ENCODE data around the gene SH3BP4.

The SH3BP4 gene

GRCh38 chr2:234967201-234967869 is 15.5 kb downstream of the SH3BP4 start:
- DNase-seq: no peak

- no peak for DNase-seq
Measured at GRCh38 chr2:234967870-234968208, 16.0 kb downstream of the SH3BP4 start.

- no peak for DNase-seq
Measured at GRCh38 chr2:234968631-234969305, 17.0 kb downstream of the SH3BP4 start.

GRCh38 chr2:234969306-234970098 is 17.7 kb downstream of the SH3BP4 start:
- DNase-seq: no peak

- DNase-seq: no peak
Measured at GRCh38 chr2:234970099-234970440, 18.3 kb downstream of the SH3BP4 start.

- DNase-seq: no peak
Measured at GRCh38 chr2:234970477-234970882, 18.7 kb downstream of the SH3BP4 start.

GRCh38 chr2:234971496-234971895 is 19.7 kb downstream of the SH3BP4 start:
- DNase-seq: no peak

GRCh38 chr2:234973008-234973407 is 21.2 kb downstream of the SH3BP4 start:
- DNase-seq: no peak

- no peak for DNase-seq
Measured at GRCh38 chr2:234974501-234975385, 22.9 kb downstream of the SH3BP4 start.

- DNase-seq: no peak
Measured at GRCh38 chr2:234975611-234976010, 23.8 kb downstream of the SH3BP4 start.

GRCh38 chr2:234976479-234977227 is 24.8 kb downstream of the SH3BP4 start:
- no peak for DNase-seq

GRCh38 chr2:234977228-234977679 is 25.4 kb downstream of the SH3BP4 start:
- DNase-seq: no peak

GRCh38 chr2:234978466-234979203 is 26.8 kb downstream of the SH3BP4 start:
- DNase-seq: no peak

- no peak for DNase-seq
Measured at GRCh38 chr2:234979204-234980167, 27.7 kb downstream of the SH3BP4 start.

- no peak for DNase-seq
Measured at GRCh38 chr2:234980451-234981187, 28.8 kb downstream of the SH3BP4 start.

- no peak for DNase-seq
Measured at GRCh38 chr2:234981197-234982095, 29.6 kb downstream of the SH3BP4 start.

GRCh38 chr2:234982096-234982834 is 30.4 kb downstream of the SH3BP4 start:
- no peak for DNase-seq

Measured in T-helper 2 cell (primary cell).